ENCODE data around the gene CDX1.

The CDX1 gene

DNA sequence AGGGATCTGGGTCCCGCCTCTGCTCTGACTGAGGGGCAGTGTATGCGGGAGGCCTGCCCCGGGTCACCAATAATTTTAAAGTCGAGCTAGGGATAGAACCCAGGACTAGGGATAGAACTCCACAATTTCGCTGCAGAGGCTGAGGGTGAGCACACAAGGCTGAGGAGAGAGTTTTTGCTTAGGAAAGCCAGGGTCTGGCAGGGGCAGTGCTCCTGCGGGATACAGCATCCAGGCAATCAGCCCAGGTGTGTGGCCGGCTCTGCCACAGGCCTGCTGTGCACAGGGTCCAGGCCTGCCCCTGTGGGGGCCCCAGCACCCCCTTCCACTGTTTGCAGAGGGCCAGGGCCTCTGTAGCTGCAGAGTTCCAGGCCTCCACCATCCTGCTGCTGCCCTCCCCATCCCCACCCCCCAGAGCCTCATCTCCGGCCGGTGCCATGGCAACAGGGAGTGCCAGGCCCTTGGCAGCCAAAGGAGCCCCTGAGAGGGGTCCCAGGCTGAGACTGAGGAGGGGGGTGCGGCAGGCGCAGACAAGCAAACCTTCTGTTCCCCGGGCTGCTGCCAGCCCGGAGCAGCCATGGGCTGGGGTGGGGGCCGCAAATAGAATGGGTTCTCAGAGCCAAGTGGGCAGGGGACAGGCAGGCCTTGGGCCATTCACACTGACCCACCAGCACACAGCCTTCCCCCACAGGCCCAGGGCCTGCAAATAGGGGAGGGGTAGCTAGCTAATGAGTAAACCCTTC is 19.5 kb upstream of the CDX1 start:
- no peak overlapping the region for H3K4me3 ChIP-seq (ENCODE audit: low read depth, low read length)
- TF ChIP-seq, protein P1, sequence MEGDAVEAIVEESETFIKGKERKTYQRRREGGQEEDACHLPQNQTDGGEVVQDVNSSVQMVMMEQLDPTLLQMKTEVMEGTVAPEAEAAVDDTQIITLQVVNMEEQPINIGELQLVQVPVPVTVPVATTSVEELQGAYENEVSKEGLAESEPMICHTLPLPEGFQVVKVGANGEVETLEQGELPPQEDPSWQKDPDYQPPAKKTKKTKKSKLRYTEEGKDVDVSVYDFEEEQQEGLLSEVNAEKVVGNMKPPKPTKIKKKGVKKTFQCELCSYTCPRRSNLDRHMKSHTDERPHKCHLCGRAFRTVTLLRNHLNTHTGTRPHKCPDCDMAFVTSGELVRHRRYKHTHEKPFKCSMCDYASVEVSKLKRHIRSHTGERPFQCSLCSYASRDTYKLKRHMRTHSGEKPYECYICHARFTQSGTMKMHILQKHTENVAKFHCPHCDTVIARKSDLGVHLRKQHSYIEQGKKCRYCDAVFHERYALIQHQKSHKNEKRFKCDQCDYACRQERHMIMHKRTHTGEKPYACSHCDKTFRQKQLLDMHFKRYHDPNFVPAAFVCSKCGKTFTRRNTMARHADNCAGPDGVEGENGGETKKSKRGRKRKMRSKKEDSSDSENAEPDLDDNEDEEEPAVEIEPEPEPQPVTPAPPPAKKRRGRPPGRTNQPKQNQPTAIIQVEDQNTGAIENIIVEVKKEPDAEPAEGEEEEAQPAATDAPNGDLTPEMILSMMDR (IDR thresholded peaks at IDR 0.05; ENCODE audit: borderline replicate concordance, insufficient read depth, low read depth, low read length): no peak

DNA sequence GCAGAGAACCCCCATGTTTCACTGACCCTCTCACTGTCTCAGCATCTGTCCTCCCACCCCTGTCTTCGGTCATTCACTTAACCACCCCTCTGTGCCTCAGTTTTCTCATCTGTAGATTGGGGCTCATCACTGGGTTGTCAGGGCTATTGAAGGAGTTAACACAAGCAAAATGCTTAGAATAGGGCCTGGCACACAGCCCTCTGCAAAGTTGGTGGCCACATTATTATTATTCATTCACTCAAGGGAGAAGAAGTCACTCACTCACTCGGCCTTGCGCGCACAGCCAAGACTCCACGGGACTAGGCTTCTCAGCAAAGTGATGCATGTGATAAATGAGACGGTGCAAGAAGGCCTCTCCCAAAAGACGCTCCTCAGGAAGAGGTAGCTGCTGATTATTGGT is 18.9 kb upstream of the CDX1 start:
- H3K4me3 ChIP-seq (ENCODE audit: low read depth, low read length): no peak overlapping the region
- TF ChIP-seq, protein P1 (IDR thresholded peaks at IDR 0.05; ENCODE audit: borderline replicate concordance, insufficient read depth, low read depth, low read length): no peak

DNA sequence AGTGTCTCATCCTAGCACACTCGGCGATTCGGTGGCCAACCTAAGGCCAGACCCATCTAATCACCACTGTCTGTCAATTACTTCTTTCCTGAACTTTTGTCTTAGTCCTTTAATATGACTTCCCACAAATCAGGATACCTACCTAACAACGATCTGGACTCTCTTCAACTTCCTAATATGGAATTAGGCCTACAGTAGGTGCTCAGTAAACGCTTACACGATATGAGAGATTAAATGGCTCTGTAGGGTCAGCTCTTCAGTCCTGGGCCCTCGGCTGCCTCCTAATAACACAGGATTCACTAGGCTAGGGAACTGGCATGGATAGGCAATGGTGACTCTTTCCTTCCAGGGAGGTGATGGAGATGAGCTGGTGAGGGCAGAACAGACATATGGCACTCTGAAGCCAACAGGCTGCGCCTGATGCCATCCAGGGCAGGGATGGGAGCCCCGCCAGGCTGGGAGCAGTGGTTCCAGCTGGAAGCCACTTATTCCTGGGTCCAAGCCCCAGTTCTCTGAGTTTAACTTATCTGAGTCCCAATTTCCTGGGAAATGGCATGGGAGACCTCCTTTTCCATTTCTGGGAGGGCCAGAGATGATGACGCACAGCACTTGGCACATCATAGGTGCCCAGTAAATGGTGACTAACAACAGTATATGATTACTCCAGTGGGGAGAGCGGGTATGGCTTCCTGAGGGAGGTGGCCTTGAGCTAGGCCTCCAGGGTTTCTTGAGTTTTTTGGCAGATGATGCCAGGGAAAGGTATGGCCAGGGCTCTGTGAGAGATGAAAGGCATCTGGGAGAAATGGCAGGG is 18.3 kb upstream of the CDX1 start:
- TF ChIP-seq, protein P1 (IDR thresholded peaks at IDR 0.05; ENCODE audit: borderline replicate concordance, insufficient read depth, low read depth, low read length): no peak
- H3K4me3 ChIP-seq (ENCODE audit: low read depth, low read length): no peak overlapping the region

DNA sequence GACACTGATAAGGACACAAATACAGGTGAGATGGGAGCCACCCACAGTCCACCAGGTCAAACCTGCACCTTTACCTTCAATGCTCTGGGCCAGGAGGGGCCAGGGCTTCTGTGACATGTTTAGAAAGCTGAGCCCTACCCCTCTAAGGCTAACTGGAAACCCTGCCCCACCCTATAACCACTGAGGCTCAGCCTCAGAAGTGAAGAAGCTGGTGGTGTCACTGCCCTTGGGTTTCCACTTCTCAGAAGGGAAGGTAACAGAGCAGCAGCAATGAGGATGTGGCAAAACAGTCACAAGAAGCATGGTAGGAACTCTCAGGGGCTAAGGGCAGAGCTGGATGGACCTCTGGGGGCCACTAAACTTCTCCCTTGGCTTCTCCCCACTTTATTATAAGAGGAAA is 17.0 kb upstream of the CDX1 start:
- TF ChIP-seq, protein P1 (IDR thresholded peaks at IDR 0.05; ENCODE audit: borderline replicate concordance, insufficient read depth, low read depth, low read length): no peak
- H3K4me3 ChIP-seq (ENCODE audit: low read depth, low read length): no peak overlapping the region

DNA sequence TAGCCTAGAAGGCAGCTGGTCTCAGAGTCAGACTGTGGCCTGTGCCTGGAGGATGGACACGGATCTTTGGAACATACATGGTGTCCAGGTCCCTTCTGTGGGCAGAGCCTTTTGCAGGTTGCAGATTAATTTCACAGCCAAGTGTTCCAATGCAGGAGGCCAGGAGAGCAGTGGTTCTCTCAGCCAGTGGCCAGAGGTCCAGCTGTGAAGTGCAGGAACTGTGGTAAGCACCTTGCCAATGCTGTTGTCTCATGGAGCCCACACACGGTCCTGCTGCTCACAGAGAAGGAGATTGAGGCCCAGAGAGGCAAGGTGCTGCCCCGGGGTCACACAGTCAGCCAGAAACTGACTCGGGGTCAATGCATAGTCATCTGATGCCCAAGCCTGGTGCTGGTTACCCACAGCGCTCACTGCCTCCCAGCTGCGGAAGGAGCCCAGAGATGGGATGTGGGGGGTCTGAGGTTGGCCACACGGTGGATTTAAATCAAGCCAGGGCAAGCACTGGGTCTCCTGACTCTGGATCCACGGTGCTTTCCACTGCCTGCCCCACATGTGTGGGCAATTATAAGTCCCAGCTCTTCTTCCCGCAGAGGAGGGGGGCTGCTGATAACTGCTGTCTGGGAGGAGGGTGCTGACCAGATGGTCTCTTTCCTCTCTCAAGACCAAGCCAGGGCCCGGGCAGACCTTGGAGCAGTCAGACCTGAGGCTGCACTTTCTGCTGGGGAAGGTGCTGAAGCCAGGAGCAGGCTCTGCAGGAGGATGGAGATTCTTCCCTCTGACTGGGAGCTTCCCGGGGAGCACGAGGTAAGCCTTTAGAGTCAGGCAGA is 13.7 kb upstream of the CDX1 start:
- TF ChIP-seq, protein P1 (IDR thresholded peaks at IDR 0.05; ENCODE audit: borderline replicate concordance, insufficient read depth, low read depth, low read length): no peak
- no peak overlapping the region for H3K4me3 ChIP-seq (ENCODE audit: low read depth, low read length)

DNA sequence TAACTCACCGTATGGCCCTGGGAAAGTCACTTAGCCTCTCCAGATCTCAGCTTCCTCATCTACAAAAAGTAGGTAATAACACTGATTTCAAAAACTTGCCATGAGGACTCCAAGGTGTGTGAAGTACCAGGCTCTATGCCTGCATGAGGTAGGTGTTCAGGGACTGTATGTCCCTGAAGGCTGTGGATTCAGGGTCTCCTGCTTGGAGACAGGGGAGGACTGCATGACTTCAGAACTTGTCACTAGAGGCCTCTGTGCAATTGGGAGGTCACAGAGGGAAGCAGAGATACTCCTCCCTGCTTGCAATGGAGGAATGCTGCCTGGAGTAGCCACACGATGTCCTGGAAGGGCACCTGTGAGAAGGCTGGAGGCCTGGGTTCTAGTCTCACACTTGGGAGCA is 13.1 kb upstream of the CDX1 start:
- H3K4me3 ChIP-seq (ENCODE audit: low read depth, low read length): no peak overlapping the region
- TF ChIP-seq, protein P1 (IDR thresholded peaks at IDR 0.05; ENCODE audit: borderline replicate concordance, insufficient read depth, low read depth, low read length): no peak
